ENCODE data around the gene MCMBP.

MCMBP gene

GRCh38 chr10:119782981-119783664, 89.5 kb downstream of the MCMBP start:
- DNase-seq (ENCODE audit: low read depth in 1 of 2, low spot score in 1 of 2) = no peak
- no peak for TF ChIP-seq JUND (IDR thresholded peaks at IDR 0.05; ENCODE audit: low read depth)
- in situ Hi-C loops (cut with HindIII; ENCODE audit: low pct_unique_long_range_greater_than_20kb, low sequenced_read_pairs) = no loop called here

GRCh38 chr10:119781498-119781897, 91.1 kb downstream of the MCMBP start:
- TF ChIP-seq JUND (IDR thresholded peaks at IDR 0.05; ENCODE audit: low read depth) = no peak
- DNase-seq (ENCODE audit: low read depth in 1 of 2, low spot score in 1 of 2) = no peak
- in situ Hi-C loops (cut with HindIII; ENCODE audit: low pct_unique_long_range_greater_than_20kb, low sequenced_read_pairs) = no loop called here

- TF ChIP-seq JUND (IDR thresholded peaks at IDR 0.05; ENCODE audit: low read depth) = no peak
- in situ Hi-C loops (cut with HindIII; ENCODE audit: low pct_unique_long_range_greater_than_20kb, low sequenced_read_pairs) = no loop called here
- DNase-seq (ENCODE audit: low read depth in 1 of 2, low spot score in 1 of 2) = no peak
These were observed 91.7 kb downstream of the MCMBP start for GRCh38 chr10:119780879-119781480.
